PC-3 (cell line): ENCODE results near the gene FAM163B. TPM values are rescaled to one million over a fixed set of nuclear protein-coding genes. Genes with fewer than 3 reads are reported as not detected.

ENCODE experiments used
- ATAC-seq: fragments of 200-7000 bp; cut with Tn5 transposase; 2 replicates; pipeline ENCODE4 v1.9.1; 2020; ENCODE audit warnings: mild to moderate bottlenecking, moderate library complexity
- BruUV-seq: library from RNA; stranded (reverse); fragments of 400-500 nt; replicated peaks from 2 replicates; lab custom pipeline; 2021; lab: Mats Ljungman, UMichigan
- CTCF ChIA-PET: fragments of 300-600 bp; sonication (Branson Sonifier 250); formaldehyde crosslinking; loops from one replicate; lab custom pipeline; 2022; ENCODE audit warnings: antibody characterized with exemption; lab: Charles Lee
- POLR2A ChIA-PET: fragments of 300-600 bp; sonication (Branson Sonifier 250); formaldehyde crosslinking; loops from one replicate; lab custom pipeline; 2022; ENCODE audit warnings: antibody characterized with exemption; ENCODE audit not compliant: unreplicated experiment; lab: Charles Lee
- DNase-seq: peaks from one replicate; pipeline ENCODE4 v3.0.0-alpha.2; 2015
- H2AFZ ChIP-seq: fragments of 300-600 bp; sonication (generic); 2 replicates; pipeline ENCODE4 v1.6.0; 2016; ENCODE audit warnings: antibody characterized with exemption, low read length
- H3F3A ChIP-seq: fragments of 300-600 bp; sonication (generic); one replicate; pipeline ENCODE4 v1.6.0; 2017; ENCODE audit warnings: antibody characterized with exemption, low read length, control low read depth, mild to moderate bottlenecking; ENCODE audit not compliant: unreplicated experiment
- H3K27ac ChIP-seq: fragments of 300-600 bp; sonication (generic); 2 replicates; pipeline ENCODE4 v1.5.1; 2016; ENCODE audit warnings: mild to moderate bottlenecking, low read length
- H3K27me3 ChIP-seq: fragments of 300-600 bp; sonication (generic); 2 replicates; pipeline ENCODE4 v1.6.1; 2016; ENCODE audit warnings: low read length, mixed read lengths
- H3K36me3 ChIP-seq: fragments of 300-600 bp; sonication (generic); 2 replicates; pipeline ENCODE4 v1.6.1; 2016; ENCODE audit warnings: low read depth, mixed run types, low read length, mixed read lengths
- H3K4me1 ChIP-seq: fragments of 300-600 bp; sonication (generic); 2 replicates; pipeline ENCODE4 v1.5.1; 2016; ENCODE audit warnings: low read length; ENCODE audit not compliant: insufficient read depth
- H3K4me2 ChIP-seq: fragments of 300-600 bp; sonication (generic); 2 replicates; pipeline ENCODE4 v1.6.0; 2016; ENCODE audit warnings: low read length
- H3K4me3 ChIP-seq: fragments of 300-600 bp; sonication (generic); 2 replicates; pipeline ENCODE4 v1.5.1; 2016; ENCODE audit warnings: mild to moderate bottlenecking, low read length, mixed read lengths
- H3K79me2 ChIP-seq: fragments of 300-600 bp; sonication (generic); 2 replicates; pipeline ENCODE4 v1.6.1; 2017; ENCODE audit warnings: low read length, mixed read lengths
- H3K9ac ChIP-seq: fragments of 300-600 bp; sonication (generic); 2 replicates; pipeline ENCODE4 v1.6.0; 2016; ENCODE audit warnings: mild to moderate bottlenecking, low read length
- H3K9me2 ChIP-seq: fragments of 300-600 bp; sonication (generic); replicated peaks from 2 replicates; pipeline ENCODE4 v1.6.1; 2016; ENCODE audit warnings: mixed run types, low read length, mixed read lengths
- H3K9me3 ChIP-seq: fragments of 300-600 bp; sonication (generic); 2 replicates; pipeline ENCODE4 v1.6.1; 2016; ENCODE audit warnings: low read length, mixed read lengths
- H4K20me1 ChIP-seq: fragments of 300-600 bp; sonication (generic); 2 replicates; pipeline ENCODE4 v1.6.1; 2016; ENCODE audit warnings: low read length, mixed read lengths
- EZH2 ChIP-seq: fragments of 300-600 bp; sonication (generic); IDR thresholded peaks from one replicate; pipeline ENCODE4 v1.6.1; 2017; ENCODE audit warnings: antibody characterized with exemption, mild to moderate bottlenecking, low read length; ENCODE audit not compliant: unreplicated experiment
- EZH2phosphoT487 ChIP-seq: fragments of 300-600 bp; sonication (generic); IDR thresholded peaks from 2 replicates; pipeline ENCODE4 v1.6.1; 2018; ENCODE audit warnings: mild to moderate bottlenecking, antibody characterized with exemption, low read length, borderline replicate concordance
- intact Hi-C: fragments of 100-400 bp; cut with micrococcal nuclease; formaldehyde crosslinking; loops from 2 replicates; pipeline ENCODE4 v1.9.0; 2023
- total RNA-seq: library from RNA; depleted of rRNA; stranded (reverse); fragments of >200 nt; gene quantifications from 2 replicates; pipeline ENCODE4 v1.2.3, GENCODE V29; 2014
- TF ChIP-seq, protein P1 (sequence below): fragments of 300-600 bp; sonication (generic); conservative IDR thresholded peaks from 2 replicates; pipeline ENCODE4 v1.5.1; 2017; ENCODE audit warnings: antibody characterized with exemption, low read depth, mild to moderate bottlenecking, low read length

FAM163B gene
- total RNA-seq, 1 experiment from 2014 or later, result not detected

GRCh38 chr9:133532937-133533668 lies 76.1 kb downstream of the FAM163B start:
- intact Hi-C loops, result loop anchor here (2.0 kb wide), 1 partner anchor 194 kb away; no protein-coding TSS in a partner anchor
- H3K9me3 ChIP-seq, result no peaks in the 10 kb centered on the region
- TF ChIP-seq, protein P1, sequence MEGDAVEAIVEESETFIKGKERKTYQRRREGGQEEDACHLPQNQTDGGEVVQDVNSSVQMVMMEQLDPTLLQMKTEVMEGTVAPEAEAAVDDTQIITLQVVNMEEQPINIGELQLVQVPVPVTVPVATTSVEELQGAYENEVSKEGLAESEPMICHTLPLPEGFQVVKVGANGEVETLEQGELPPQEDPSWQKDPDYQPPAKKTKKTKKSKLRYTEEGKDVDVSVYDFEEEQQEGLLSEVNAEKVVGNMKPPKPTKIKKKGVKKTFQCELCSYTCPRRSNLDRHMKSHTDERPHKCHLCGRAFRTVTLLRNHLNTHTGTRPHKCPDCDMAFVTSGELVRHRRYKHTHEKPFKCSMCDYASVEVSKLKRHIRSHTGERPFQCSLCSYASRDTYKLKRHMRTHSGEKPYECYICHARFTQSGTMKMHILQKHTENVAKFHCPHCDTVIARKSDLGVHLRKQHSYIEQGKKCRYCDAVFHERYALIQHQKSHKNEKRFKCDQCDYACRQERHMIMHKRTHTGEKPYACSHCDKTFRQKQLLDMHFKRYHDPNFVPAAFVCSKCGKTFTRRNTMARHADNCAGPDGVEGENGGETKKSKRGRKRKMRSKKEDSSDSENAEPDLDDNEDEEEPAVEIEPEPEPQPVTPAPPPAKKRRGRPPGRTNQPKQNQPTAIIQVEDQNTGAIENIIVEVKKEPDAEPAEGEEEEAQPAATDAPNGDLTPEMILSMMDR, result peak; percentile 60
- TF ChIP-seq EZH2 (no peak), EZH2phosphoT487 (no peak)
- no peak overlapping the region for H3K27ac ChIP-seq
- ChIA-PET POLR2A (no interaction called here), CTCF (no interaction called here)
- H3K27me3 ChIP-seq, result peaks cover 17% of the 10 kb centered on the region
- H3K9me2 ChIP-seq, result no peaks in the 10 kb centered on the region
- H3K9ac ChIP-seq, result no peak overlapping the region
- no peaks in the 10 kb centered on the region for H4K20me1 ChIP-seq
- peak; percentile 57 for DNase-seq
- no peak overlapping the region for H3K4me2 ChIP-seq
- H3F3A ChIP-seq, result no peaks in the 10 kb centered on the region
- peak; percentile 50 for ATAC-seq
- no peaks in the 10 kb centered on the region for H3K79me2 ChIP-seq
- H3K4me3 ChIP-seq, result no peak overlapping the region
- no peaks in the 10 kb centered on the region for H3K36me3 ChIP-seq
- no TSS peak for BruUV-seq
- H2AFZ ChIP-seq, result no peak overlapping the region
- no peaks in the 10 kb centered on the region for H3K4me1 ChIP-seq

DNA sequence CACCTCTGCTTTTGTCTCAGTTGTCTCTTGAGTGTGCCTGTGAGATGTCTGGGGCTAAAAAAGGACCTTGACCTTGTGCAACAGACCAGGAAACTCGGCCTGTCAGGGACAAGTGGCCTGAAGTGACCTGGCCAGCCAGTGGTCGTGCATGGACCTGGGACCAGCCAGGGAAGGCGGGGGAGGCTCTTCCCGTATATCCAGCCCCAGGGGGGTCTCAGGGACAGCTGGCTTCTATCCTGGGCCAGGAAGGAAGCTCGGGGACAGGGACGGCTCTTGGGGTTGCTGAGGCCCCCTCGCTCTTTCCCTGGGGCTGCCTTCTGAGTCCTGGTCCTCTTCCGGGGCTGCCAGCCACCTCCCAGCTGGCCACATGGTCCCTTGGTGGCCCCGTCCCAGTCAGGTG lies 77.9 kb downstream of the FAM163B start:
- Histone ChIP-seq H3K79me2 (no peaks in the 10 kb centered on the region), H3K36me3 (no peaks in the 10 kb centered on the region), H3K9ac (no peak overlapping the region), H3K4me2 (no peak overlapping the region), H4K20me1 (no peaks in the 10 kb centered on the region), H2AFZ (no peak overlapping the region), H3K9me3 (no peaks in the 10 kb centered on the region), H3K27ac (no peak overlapping the region), H3K27me3 (peaks cover 17% of the 10 kb centered on the region), H3K9me2 (no peaks in the 10 kb centered on the region), H3F3A (no peaks in the 10 kb centered on the region), H3K4me1 (no peaks in the 10 kb centered on the region), H3K4me3 (no peak overlapping the region)
- POLR2A ChIA-PET, result no interaction called here
- ATAC-seq, result no peak
- TF ChIP-seq, protein P1, result no peak
- TF ChIP-seq EZH2, result no peak
- TF ChIP-seq EZH2phosphoT487, result no peak
- no TSS peak for BruUV-seq
- no peak for DNase-seq
- intact Hi-C loops, result no loop called here
- CTCF ChIA-PET, result no interaction called here

DNA sequence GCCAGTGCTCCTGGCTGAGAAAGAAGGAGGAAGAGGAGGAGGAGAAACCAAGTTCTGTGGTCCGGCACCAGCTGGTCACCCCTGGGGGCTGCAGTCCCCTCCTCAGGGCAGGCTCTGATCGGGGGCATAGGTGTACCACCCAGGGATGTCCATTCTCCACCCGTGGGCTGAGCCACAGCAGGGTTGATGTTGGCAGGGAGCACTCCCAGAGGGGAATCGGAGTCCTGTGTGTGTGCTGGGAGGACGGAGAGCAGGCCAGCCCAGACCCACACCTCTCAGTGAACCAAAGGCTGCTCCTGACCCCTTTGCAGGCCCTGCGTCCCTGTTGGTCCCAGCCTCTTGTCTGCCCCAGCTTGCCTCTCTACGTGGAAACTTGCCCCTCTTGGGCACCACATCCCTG lies 79.3 kb downstream of the FAM163B start:
- CTCF ChIA-PET, result no interaction called here
- H3K9me2 ChIP-seq, result no peaks in the 10 kb centered on the region
- POLR2A ChIA-PET, result no interaction called here
- H3K9me3 ChIP-seq, result no peaks in the 10 kb centered on the region
- no peaks in the 10 kb centered on the region for H3F3A ChIP-seq
- TF ChIP-seq EZH2, result no peak
- TF ChIP-seq, protein P1, result no peak
- no peak for TF ChIP-seq EZH2phosphoT487
- no peak overlapping the region for H2AFZ ChIP-seq
- no peak overlapping the region for H3K4me2 ChIP-seq
- H3K9ac ChIP-seq, result no peak overlapping the region
- H3K27ac ChIP-seq, result no peak overlapping the region
- intact Hi-C loops, result no loop called here
- H3K4me1 ChIP-seq, result no peaks in the 10 kb centered on the region
- H3K79me2 ChIP-seq, result no peaks in the 10 kb centered on the region
- no peaks in the 10 kb centered on the region for H4K20me1 ChIP-seq
- DNase-seq (no peak), ATAC-seq (no peak)
- H3K36me3 ChIP-seq, result no peaks in the 10 kb centered on the region
- peaks cover 15% of the 10 kb centered on the region for H3K27me3 ChIP-seq
- BruUV-seq, result no TSS peak
- H3K4me3 ChIP-seq, result no peak overlapping the region
